K562 (cell line): ENCODE data around the gene GRK3. TPM values are rescaled to one million over a fixed set of nuclear protein-coding genes. Genes with fewer than 3 reads are reported as not detected.

Source experiments
- ATAC-seq: fragments of 200-7000 bp; cut with Tn5 transposase; 3 replicates; pipeline ENCODE4 v1.9.1; 2020; ENCODE audit warnings: moderate library complexity
- BruUV-seq: library from RNA; stranded (reverse); fragments of 400-500 nt; replicated peaks from 2 replicates; lab custom pipeline; 2021; lab: Mats Ljungman, UMichigan
- CTCF ChIA-PET: fragments of 300-600 bp; formaldehyde crosslinking; extraction: SDS; loops from one replicate; lab custom pipeline; 2021; ENCODE audit warnings: low intra/inter-chr PET ratio; lab: Yijun Ruan, JAX
- POLR2A ChIA-PET: fragments of 300-600, 350-650 bp; sonication (Branson Sonifier 250); formaldehyde crosslinking; extraction: SDS; loops from one replicate; lab custom pipeline; 2021; ENCODE audit warnings: antibody characterized with exemption, inconsistent platforms; lab: Yijun Ruan, JAX
- DNase-seq, 4 experiments: peaks; one replicate each; pipeline versions ENCODE4 v3.0.0 to v3.0.0-alpha.2; 2011 to 2018; ENCODE audit warnings: low spot score in 3 of 4, mixed read lengths in 3 of 4; ENCODE audit errors: extremely low read depth in 1 of 4
- FAIRE-seq: peaks from 2 replicates; lab custom pipeline; 2011; peaks lifted over from hg19 to GRCh38; lab: Jason Lieb, UNC
- H2AFZ ChIP-seq: 2 replicates; pipeline ENCODE4 v1.6.0; 2011; ENCODE audit warnings: low read depth, low read length, control low read depth, inconsistent platforms
- H3K27ac ChIP-seq: fragments of 200-600 bp; 3 replicates; pipeline ENCODE4 v1.8.0; 2011; ENCODE audit warnings: low read depth, mild to moderate bottlenecking, control low read depth, inconsistent platforms, low read length, moderate library complexity, mixed read lengths; ENCODE audit errors: extremely low read depth
- H3K27me3 ChIP-seq, 2 experiments: fragments of 300-600 bp in 1 of 2; 2 replicates in 1 of 2; 3 replicates in 1 of 2; pipeline versions ENCODE4 v1.6.0 to v1.8.0; 2011; ENCODE audit warnings: inconsistent platforms in 2 of 2, low read length in 2 of 2, mild to moderate bottlenecking in 1 of 2, mixed read lengths in 1 of 2, moderate library complexity in 1 of 2; ENCODE audit not compliant: control insufficient read depth in 2 of 2, insufficient read depth in 2 of 2
- H3K36me3 ChIP-seq: fragments of 300-600 bp; 3 replicates; pipeline ENCODE4 v1.8.0; 2011; ENCODE audit warnings: mild to moderate bottlenecking, low read length, inconsistent platforms; ENCODE audit not compliant: control insufficient read depth, insufficient read depth
- H3K4me1 ChIP-seq, 2 experiments: fragments of 200-600 bp in 1 of 2; replicated peaks in 1 of 2; 2 replicates in 1 of 2; 3 replicates in 1 of 2; pipeline versions ENCODE4 v1.5.1 to v1.8.0; 2011; ENCODE audit warnings: inconsistent platforms in 2 of 2, low read length in 2 of 2, mild to moderate bottlenecking in 1 of 2, mixed read lengths in 1 of 2, moderate library complexity in 1 of 2; ENCODE audit not compliant: control insufficient read depth in 2 of 2, insufficient read depth in 2 of 2
- H3K4me2 ChIP-seq: 2 replicates; pipeline ENCODE4 v1.6.1; 2011; ENCODE audit warnings: low read length, control low read depth, inconsistent platforms, mixed read lengths; ENCODE audit not compliant: insufficient read depth
- H3K4me3 ChIP-seq: fragments of 200-600 bp; sonication (generic), shearing (Covaris generic); 2 replicates; pipeline ENCODE4 v1.5.1; 2016; ENCODE audit warnings: control low read depth, inconsistent platforms
- H3K79me2 ChIP-seq: fragments of 200-600 bp; 3 replicates; pipeline ENCODE4 v1.8.0; 2011; ENCODE audit warnings: low read length, inconsistent platforms; ENCODE audit not compliant: control insufficient read depth, insufficient read depth
- H3K9ac ChIP-seq, 2 experiments: 2 replicates each; pipeline versions ENCODE4 v1.6.0 to v1.6.1; 2011; ENCODE audit warnings: low read depth in 2 of 2, low read length in 2 of 2, control low read depth in 1 of 2, inconsistent platforms in 1 of 2, mild to moderate bottlenecking in 1 of 2, mixed read lengths in 1 of 2; ENCODE audit not compliant: insufficient read depth in 1 of 2
- H3K9me1 ChIP-seq: one replicate; pipeline ENCODE4 v1.6.0; 2011; ENCODE audit warnings: inconsistent platforms, mild to moderate bottlenecking, low read length, moderate library complexity; ENCODE audit not compliant: control insufficient read depth, insufficient read depth
- H3K9me3 ChIP-seq: replicated peaks from 2 replicates; pipeline ENCODE4 v1.5.1; 2011; ENCODE audit warnings: low read depth, low read length, inconsistent platforms; ENCODE audit not compliant: control insufficient read depth, insufficient read depth
- H4K20me1 ChIP-seq: replicated peaks from 2 replicates; pipeline ENCODE4 v1.6.1; 2011; ENCODE audit warnings: low read length, inconsistent platforms, mixed read lengths; ENCODE audit not compliant: control insufficient read depth, insufficient read depth
- CREM ChIP-seq: IDR thresholded peaks from 2 replicates; pipeline ENCODE4 v1.6.1; 2014; ENCODE audit warnings: antibody characterized with exemption, low read depth
- NRF1 ChIP-seq, 2 experiments: fragments of 450-650 bp; IDR thresholded peaks in 1 of 2; conservative IDR thresholded peaks in 1 of 2; 2 replicates each; pipeline ENCODE4 v1.6.1; 2014; ENCODE audit warnings: mild to moderate bottlenecking in 2 of 2
- RBM34 ChIP-seq: fragments of 200-400 bp; formaldehyde crosslinking; IDR thresholded peaks from 2 replicates; pipeline ENCODE4 v1.6.1; 2018; ENCODE audit warnings: low read length, borderline replicate concordance; ENCODE audit not compliant: insufficient read depth
- SPI1 ChIP-seq: IDR thresholded peaks from 2 replicates; pipeline ENCODE4 v1.6.1; 2011; ENCODE audit warnings: low read depth, low read length, control low read depth, borderline replicate concordance
- TCF7L2 ChIP-seq: fragments of 150-350 bp; IDR thresholded peaks from 2 replicates; pipeline ENCODE4 v1.6.1; 2016; ENCODE audit warnings: low read depth, mild to moderate bottlenecking, low read length, moderate library complexity
- ZNF589 ChIP-seq: fragments of 200-800 bp; sonication (Bioruptor generic); IDR thresholded peaks from 2 replicates; pipeline ENCODE4 v1.6.1; 2016; ENCODE audit warnings: low read depth, missing genetic modification characterization, missing compliant biosample characterization
- ZNF830 ChIP-seq: fragments of 250-450 bp; sonication (Bioruptor Pico); IDR thresholded peaks from 2 replicates; pipeline ENCODE4 v1.5.0; 2021; ENCODE audit warnings: mild to moderate bottlenecking
- WGBS: fragments of 100-300 bp; shearing (Covaris generic); methylation state at CpG from one replicate; pipeline ENCODE4 v1.1.6; 2016; ENCODE audit warnings: low coverage, mixed read lengths; ENCODE audit not compliant: insufficient coverage; ENCODE audit errors: missing lambda C conversion rate; 5-methylcytosine and 5-hydroxymethylcytosine counted together
- in situ Hi-C: fragments of 300-500 bp; cut with MboI; formaldehyde crosslinking; loops from 4 replicates; pipeline ENCODE4 v1.15.0; 2018; ENCODE audit warnings: inconsistent platforms, mixed read lengths
- intact Hi-C: fragments of 100-400 bp; cut with micrococcal nuclease; formaldehyde crosslinking; loops from 2 replicates; pipeline ENCODE4 v1.14.2; 2022
- polyA plus RNA-seq, 8 experiments: library from polyadenylated mRNA; depleted of rRNA in 4 of 8; stranded (reverse) in 5 of 8; unstranded in 3 of 8; fragments of >200 nt; fragmentation: Nextera tagmentation in 2 of 8; fragmentation: Illumina TruSeq in 1 of 8; extraction: Ambion mirVana in 2 of 8; extraction: Trizol in 1 of 8; gene quantifications; 2 replicates each; pipeline versions ENCODE4 v1.2.1 to v1.2.3, GENCODE V29; 2011 to 2014; ENCODE audit warnings: inconsistent platforms in 1 of 8, missing spikeins in 1 of 8
- total RNA-seq, 7 experiments: library from RNA; depleted of rRNA in 6 of 7; stranded (reverse); fragments of >200 nt in 6 of 7; fragmentation: Illumina TruSeq in 2 of 7; extraction: Trizol in 2 of 7; gene quantifications; 2 replicates each; pipeline versions ENCODE4 v1.2.1 to v1.2.3, GENCODE V29; 2011 to 2021; ENCODE audit warnings: low replicate concordance in 1 of 7
- TF ChIP-seq, protein P1 (sequence below): sonication (generic); formaldehyde crosslinking; IDR thresholded peaks from 2 replicates; pipeline ENCODE4 v1.4.0; 2020; ENCODE audit warnings: mild to moderate bottlenecking, missing genetic modification reagents
- TF ChIP-seq, protein P2 (sequence below), 2 experiments: fragments of 450-650 bp in 1 of 2; sonication (generic) in 1 of 2; formaldehyde crosslinking in 1 of 2; IDR thresholded peaks in 1 of 2; conservative IDR thresholded peaks in 1 of 2; 2 replicates each; pipeline versions ENCODE4 v1.6.1 to v1.8.1; 2016 to 2023; ENCODE audit warnings: mild to moderate bottlenecking in 2 of 2, moderate library complexity in 2 of 2, inconsistent platforms in 1 of 2, missing genetic modification reagents in 1 of 2
- TF ChIP-seq, protein P3 (sequence below): sonication (generic); IDR thresholded peaks from 2 replicates; pipeline ENCODE4 v1.6.1; 2016
- TF ChIP-seq, protein P4 (sequence below): fragments of 150-350 bp; IDR thresholded peaks from 2 replicates; pipeline ENCODE4 v1.6.1; 2014; ENCODE audit warnings: low read depth, mild to moderate bottlenecking, low read length, borderline replicate concordance

The GRK3 gene
- total and polyA plus RNA-seq, 9 of the 15 experiments (the other 6 are each of a cell fraction or from before 2014, with no cell fraction given), result 1.4 to 7.6 (median 3.6) TPM

DNA sequence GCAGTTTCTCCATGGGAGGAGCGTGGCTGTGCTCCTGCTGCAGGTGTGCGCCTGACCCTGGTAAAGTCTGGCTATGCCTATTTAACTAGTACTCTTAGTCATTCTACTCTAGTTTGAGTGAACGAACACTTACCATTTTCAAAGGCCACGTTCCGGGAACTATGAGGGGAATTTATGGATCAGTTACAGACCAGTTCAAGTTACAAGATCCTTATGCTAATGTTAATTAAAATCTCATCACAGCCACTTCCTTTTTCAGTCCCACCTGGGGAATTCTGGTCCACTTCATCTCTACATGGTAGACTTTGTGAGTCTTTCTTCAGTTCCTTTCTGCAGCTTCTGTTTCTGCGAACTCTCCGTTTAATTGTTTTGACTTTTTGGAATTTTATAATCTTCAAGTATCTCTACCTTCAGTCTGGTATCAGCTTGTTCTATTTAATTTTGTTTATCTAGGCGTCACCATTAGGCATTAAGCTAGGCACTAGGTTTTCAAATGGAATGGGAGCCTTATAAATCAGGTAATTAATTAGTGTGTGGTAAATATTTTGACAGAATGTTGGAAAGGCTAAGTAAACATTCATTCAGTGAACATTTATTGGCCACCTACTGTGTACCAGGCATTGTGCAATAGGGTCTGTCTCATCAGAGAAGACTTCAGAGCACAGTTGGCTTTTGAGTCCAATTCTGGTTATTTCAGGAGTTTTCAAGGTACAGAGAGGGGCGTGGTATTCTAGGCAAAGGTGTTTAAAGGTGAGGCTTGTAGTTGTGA lies 78.9 kb downstream of the GRK3 start:
- no peaks in the 10 kb centered on the region for H3K4me1 ChIP-seq
- ChIA-PET POLR2A (no interaction called here), CTCF (no interaction called here)
- TF ChIP-seq, protein P1, sequence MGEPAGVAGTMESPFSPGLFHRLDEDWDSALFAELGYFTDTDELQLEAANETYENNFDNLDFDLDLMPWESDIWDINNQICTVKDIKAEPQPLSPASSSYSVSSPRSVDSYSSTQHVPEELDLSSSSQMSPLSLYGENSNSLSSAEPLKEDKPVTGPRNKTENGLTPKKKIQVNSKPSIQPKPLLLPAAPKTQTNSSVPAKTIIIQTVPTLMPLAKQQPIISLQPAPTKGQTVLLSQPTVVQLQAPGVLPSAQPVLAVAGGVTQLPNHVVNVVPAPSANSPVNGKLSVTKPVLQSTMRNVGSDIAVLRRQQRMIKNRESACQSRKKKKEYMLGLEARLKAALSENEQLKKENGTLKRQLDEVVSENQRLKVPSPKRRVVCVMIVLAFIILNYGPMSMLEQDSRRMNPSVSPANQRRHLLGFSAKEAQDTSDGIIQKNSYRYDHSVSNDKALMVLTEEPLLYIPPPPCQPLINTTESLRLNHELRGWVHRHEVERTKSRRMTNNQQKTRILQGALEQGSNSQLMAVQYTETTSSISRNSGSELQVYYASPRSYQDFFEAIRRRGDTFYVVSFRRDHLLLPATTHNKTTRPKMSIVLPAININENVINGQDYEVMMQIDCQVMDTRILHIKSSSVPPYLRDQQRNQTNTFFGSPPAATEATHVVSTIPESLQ (CRISPR knock-in tag), result no peak
- TF ChIP-seq ZNF589 (CRISPR knock-in tag), result no peak
- no peak for TF ChIP-seq CREM
- TF ChIP-seq SPI1, result peak; percentile 27; the same call in 1 of the 2 replicates
- TF ChIP-seq TCF7L2, result no peak
- TF ChIP-seq, protein P2, sequence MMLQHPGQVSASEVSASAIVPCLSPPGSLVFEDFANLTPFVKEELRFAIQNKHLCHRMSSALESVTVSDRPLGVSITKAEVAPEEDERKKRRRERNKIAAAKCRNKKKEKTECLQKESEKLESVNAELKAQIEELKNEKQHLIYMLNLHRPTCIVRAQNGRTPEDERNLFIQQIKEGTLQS (IDR thresholded peaks at IDR 0.05), result no peak
- TF ChIP-seq, protein P2 (CRISPR knock-in tag; conservative IDR thresholded peaks at IDR 0.05), result no peak
- TF ChIP-seq NRF1 (conservative IDR thresholded peaks at IDR 0.05 in 1 of 2, IDR thresholded peaks at IDR 0.05 in 1 of 2), result no peak
- TF ChIP-seq, protein P3, sequence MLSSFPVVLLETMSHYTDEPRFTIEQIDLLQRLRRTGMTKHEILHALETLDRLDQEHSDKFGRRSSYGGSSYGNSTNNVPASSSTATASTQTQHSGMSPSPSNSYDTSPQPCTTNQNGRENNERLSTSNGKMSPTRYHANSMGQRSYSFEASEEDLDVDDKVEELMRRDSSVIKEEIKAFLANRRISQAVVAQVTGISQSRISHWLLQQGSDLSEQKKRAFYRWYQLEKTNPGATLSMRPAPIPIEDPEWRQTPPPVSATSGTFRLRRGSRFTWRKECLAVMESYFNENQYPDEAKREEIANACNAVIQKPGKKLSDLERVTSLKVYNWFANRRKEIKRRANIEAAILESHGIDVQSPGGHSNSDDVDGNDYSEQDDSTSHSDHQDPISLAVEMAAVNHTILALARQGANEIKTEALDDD, result peak; percentile 35; the same call in 1 of the 2 replicates
- TF ChIP-seq RBM34, result no peak
- TF ChIP-seq, protein P4, sequence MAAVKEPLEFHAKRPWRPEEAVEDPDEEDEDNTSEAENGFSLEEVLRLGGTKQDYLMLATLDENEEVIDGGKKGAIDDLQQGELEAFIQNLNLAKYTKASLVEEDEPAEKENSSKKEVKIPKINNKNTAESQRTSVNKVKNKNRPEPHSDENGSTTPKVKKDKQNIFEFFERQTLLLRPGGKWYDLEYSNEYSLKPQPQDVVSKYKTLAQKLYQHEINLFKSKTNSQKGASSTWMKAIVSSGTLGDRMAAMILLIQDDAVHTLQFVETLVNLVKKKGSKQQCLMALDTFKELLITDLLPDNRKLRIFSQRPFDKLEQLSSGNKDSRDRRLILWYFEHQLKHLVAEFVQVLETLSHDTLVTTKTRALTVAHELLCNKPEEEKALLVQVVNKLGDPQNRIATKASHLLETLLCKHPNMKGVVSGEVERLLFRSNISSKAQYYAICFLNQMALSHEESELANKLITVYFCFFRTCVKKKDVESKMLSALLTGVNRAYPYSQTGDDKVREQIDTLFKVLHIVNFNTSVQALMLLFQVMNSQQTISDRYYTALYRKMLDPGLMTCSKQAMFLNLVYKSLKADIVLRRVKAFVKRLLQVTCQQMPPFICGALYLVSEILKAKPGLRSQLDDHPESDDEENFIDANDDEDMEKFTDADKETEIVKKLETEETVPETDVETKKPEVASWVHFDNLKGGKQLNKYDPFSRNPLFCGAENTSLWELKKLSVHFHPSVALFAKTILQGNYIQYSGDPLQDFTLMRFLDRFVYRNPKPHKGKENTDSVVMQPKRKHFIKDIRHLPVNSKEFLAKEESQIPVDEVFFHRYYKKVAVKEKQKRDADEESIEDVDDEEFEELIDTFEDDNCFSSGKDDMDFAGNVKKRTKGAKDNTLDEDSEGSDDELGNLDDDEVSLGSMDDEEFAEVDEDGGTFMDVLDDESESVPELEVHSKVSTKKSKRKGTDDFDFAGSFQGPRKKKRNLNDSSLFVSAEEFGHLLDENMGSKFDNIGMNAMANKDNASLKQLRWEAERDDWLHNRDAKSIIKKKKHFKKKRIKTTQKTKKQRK, result no peak
- no peak for TF ChIP-seq ZNF830 (CRISPR knock-in tag)
- no peak overlapping the region for H3K4me3 ChIP-seq
- H2AFZ ChIP-seq, result no peak overlapping the region
- 60% methylated on average over 9 of the region's 9 CpGs for WGBS
- BruUV-seq, result no TSS peak
- H3K79me2 ChIP-seq, result no peaks in the 10 kb centered on the region
- DNase-seq (no peak), FAIRE-seq (no peak), ATAC-seq (no peak)
- no peaks in the 10 kb centered on the region for H3K36me3 ChIP-seq
- no peak overlapping the region for H3K4me2 ChIP-seq
- no peaks in the 10 kb centered on the region for H3K9me3 ChIP-seq
- H4K20me1 ChIP-seq, result no peaks in the 10 kb centered on the region
- no peaks in the 10 kb centered on the region for H3K9me1 ChIP-seq
- H3K27ac ChIP-seq, result no peak overlapping the region
- H3K27me3 ChIP-seq, result no peaks in the 10 kb centered on the region
- in situ Hi-C loops, result no loop called here
- no peak overlapping the region for H3K9ac ChIP-seq
- intact Hi-C loops, result no loop called here
